Measurements from ENCODE around the gene HIPK2. TPM values are rescaled to one million over a fixed set of nuclear protein-coding genes. Genes with fewer than 3 reads are reported as not detected.

HIPK2 gene
- total RNA-seq, 2 experiments from 2014 or later = 17.3 to 17.6 TPM

- POLR2A ChIA-PET = interaction anchor here (1.0 to 1.5 kb wide), 3 partner anchors 19 to 397 kb away, joined by 3 read pairs; no protein-coding TSS in a partner anchor
- no peak for TF ChIP-seq CTCF (IDR thresholded peaks at IDR 0.05)
- intact Hi-C loops (cut with micrococcal nuclease) = no loop called here
- DNase-seq (no peak), ATAC-seq (no peak)
- Mint-ChIP-seq H3K27me3 (no peaks in the 10 kb centered on the region), H3K36me3 (ENCODE audit: low read depth) (no peaks in the 10 kb centered on the region), H3K9me3 (no peaks in the 10 kb centered on the region), H3K4me3 (no peak overlapping the region), H3K4me1 (ENCODE audit: low read depth) (peaks cover 20% of the 10 kb centered on the region), H3K27ac (no peak overlapping the region)
- CTCF ChIA-PET = interaction anchor here (0.7 to 6.0 kb wide), 3 partner anchors 12 to 45 kb away, joined by 3 to 48 read pairs (median 3); no protein-coding TSS in a partner anchor
Measured at GRCh38 chr7:139663608-139664177, 114.1 kb downstream of the HIPK2 start.

- ChIA-PET CTCF (interaction anchor here (6.0 kb wide), 1 partner anchor 15 kb away, joined by 48 read pairs; no protein-coding TSS in a partner anchor), POLR2A (no interaction called here)
- DNase-seq (no peak), ATAC-seq (no peak)
- Mint-ChIP-seq H3K27ac (no peak overlapping the region), H3K4me3 (no peak overlapping the region), H3K27me3 (no peaks in the 10 kb centered on the region), H3K9me3 (no peaks in the 10 kb centered on the region), H3K36me3 (ENCODE audit: low read depth) (no peaks in the 10 kb centered on the region), H3K4me1 (ENCODE audit: low read depth) (peaks cover 26% of the 10 kb centered on the region)
- intact Hi-C loops (cut with micrococcal nuclease) = no loop called here
- no peak for TF ChIP-seq CTCF (IDR thresholded peaks at IDR 0.05)
Measured at GRCh38 chr7:139661903-139662302, 115.9 kb downstream of the HIPK2 start.

DNA sequence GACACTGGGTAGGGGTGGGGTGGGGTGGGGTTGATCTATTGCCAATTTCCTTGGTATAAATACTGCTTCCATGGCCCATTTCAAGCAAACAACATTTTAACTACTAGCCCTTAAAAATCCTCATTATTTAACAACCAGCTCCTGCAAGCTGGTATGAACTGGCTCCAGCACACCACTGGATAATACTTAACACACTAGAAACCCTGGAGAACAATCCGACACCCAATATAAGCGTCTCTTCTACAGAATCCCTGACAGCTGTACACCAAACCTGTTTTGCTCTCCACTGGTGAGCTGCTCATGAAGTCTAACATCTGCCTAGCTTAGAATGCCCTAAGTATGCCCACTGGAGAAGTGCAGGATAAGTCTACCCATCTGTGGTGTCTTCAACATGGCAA lies 116.8 kb downstream of the HIPK2 start:
- no peak overlapping the region for H3K27ac Mint-ChIP-seq
- ChIA-PET CTCF (interaction anchor here (6.0 kb wide), 1 partner anchor 14 kb away, joined by 48 read pairs; no protein-coding TSS in a partner anchor), POLR2A (no interaction called here)
- H3K36me3 Mint-ChIP-seq (ENCODE audit: low read depth) = no peaks in the 10 kb centered on the region
- no peaks in the 10 kb centered on the region for H3K9me3 Mint-ChIP-seq
- H3K4me1 Mint-ChIP-seq (ENCODE audit: low read depth) = peaks cover 26% of the 10 kb centered on the region
- intact Hi-C loops (cut with micrococcal nuclease) = no loop called here
- no peak for DNase-seq
- no peak for ATAC-seq
- TF ChIP-seq CTCF (IDR thresholded peaks at IDR 0.05) = no peak
- H3K4me3 Mint-ChIP-seq = no peak overlapping the region
- H3K27me3 Mint-ChIP-seq = no peaks in the 10 kb centered on the region

GRCh38 chr7:139660317-139661042 lies 117.3 kb downstream of the HIPK2 start:
- no peak overlapping the region for H3K27ac Mint-ChIP-seq
- ATAC-seq (no peak), DNase-seq (no peak)
- H3K9me3 Mint-ChIP-seq = no peaks in the 10 kb centered on the region
- H3K4me3 Mint-ChIP-seq = no peak overlapping the region
- H3K4me1 Mint-ChIP-seq (ENCODE audit: low read depth) = peaks cover 26% of the 10 kb centered on the region
- no peaks in the 10 kb centered on the region for H3K27me3 Mint-ChIP-seq
- intact Hi-C loops (cut with micrococcal nuclease) = no loop called here
- ChIA-PET CTCF (interaction anchor here (1.0 to 6.0 kb wide), 2 partner anchors 13 to 14 kb away, joined by 3 to 48 read pairs; no protein-coding TSS in a partner anchor), POLR2A (no interaction called here)
- H3K36me3 Mint-ChIP-seq (ENCODE audit: low read depth) = no peaks in the 10 kb centered on the region
- no peak for TF ChIP-seq CTCF (IDR thresholded peaks at IDR 0.05)

DNA sequence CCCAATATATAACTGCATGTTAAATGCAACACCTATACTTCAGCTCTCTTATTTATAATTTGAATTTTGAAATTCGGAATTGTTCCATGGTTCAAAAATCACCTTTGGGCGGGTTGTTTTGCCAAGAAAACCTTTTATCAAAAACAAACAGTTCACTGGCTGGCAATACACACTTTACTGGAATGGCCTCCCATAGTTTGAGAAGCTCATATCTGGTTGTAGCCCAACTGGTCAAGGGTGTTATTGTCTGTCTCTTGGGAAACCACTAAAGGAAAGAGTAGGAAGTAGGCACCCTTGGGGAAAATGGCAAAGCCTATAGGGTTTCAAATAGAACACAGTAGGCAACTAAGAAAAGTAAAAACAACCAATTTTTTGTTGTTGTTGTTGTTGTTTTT lies 117.9 kb downstream of the HIPK2 start:
- ATAC-seq (no peak), DNase-seq (no peak)
- ChIA-PET CTCF (interaction anchor here (0.6 to 1.5 kb wide), 6 partner anchors 9 to 176 kb away, joined by 3 to 4 read pairs (median 3); no protein-coding TSS in a partner anchor), POLR2A (no interaction called here)
- peaks cover 26% of the 10 kb centered on the region for H3K4me1 Mint-ChIP-seq (ENCODE audit: low read depth)
- TF ChIP-seq CTCF (IDR thresholded peaks at IDR 0.05) = no peak
- H3K27me3 Mint-ChIP-seq = no peaks in the 10 kb centered on the region
- no peaks in the 10 kb centered on the region for H3K9me3 Mint-ChIP-seq
- intact Hi-C loops (cut with micrococcal nuclease) = no loop called here
- H3K27ac Mint-ChIP-seq = no peak overlapping the region
- no peaks in the 10 kb centered on the region for H3K36me3 Mint-ChIP-seq (ENCODE audit: low read depth)
- no peak overlapping the region for H3K4me3 Mint-ChIP-seq

Measured in activated CD8-positive, alpha-beta T cell treated with anti-CD3 and anti-CD28 coated beads for 36 hours (primary cell).